Endothelial cell of umbilical vein (primary cell): ENCODE results near the gene LRRC8A.

Source experiments
- EZH2 ChIP-seq: IDR thresholded peaks from 2 replicates; pipeline ENCODE4 v1.6.1; 2012; ENCODE audit warnings: borderline replicate concordance, low read depth, mild to moderate bottlenecking, moderate library complexity, low read length, inconsistent platforms; ENCODE audit not compliant: severe bottlenecking
- FOS ChIP-seq: IDR thresholded peaks from 2 replicates; pipeline ENCODE4 v1.6.1; 2011; ENCODE audit warnings: mild to moderate bottlenecking, low read length, moderate library complexity, borderline replicate concordance; ENCODE audit not compliant: insufficient read depth
- MYC ChIP-seq: IDR thresholded peaks from one replicate; pipeline ENCODE4 v1.6.1; 2011; ENCODE audit warnings: mild to moderate bottlenecking, low read depth, low read length
- POLR2A ChIP-seq: IDR thresholded peaks from 2 replicates; pipeline ENCODE4 v1.6.1; 2012; ENCODE audit warnings: low read depth, mild to moderate bottlenecking, control low read depth, low read length
- POLR2AphosphoS5 ChIP-seq: IDR thresholded peaks from 2 replicates; pipeline ENCODE4 v1.6.1; 2012; ENCODE audit warnings: low read depth, mild to moderate bottlenecking, control low read depth, low read length, moderate library complexity; ENCODE audit not compliant: insufficient read depth
- TF ChIP-seq, protein P1 (sequence below), 2 donors: IDR thresholded peaks; 1 replicate in 1 of 2; 2 replicates in 1 of 2; pipeline ENCODE4 v1.5.1; 2011; ENCODE audit warnings: low read length in 2 of 2, mild to moderate bottlenecking in 2 of 2, moderate library complexity in 2 of 2, control low read depth in 1 of 2, inconsistent platforms in 1 of 2, low read depth in 1 of 2; ENCODE audit not compliant: insufficient read depth in 1 of 2; ENCODE audit errors: extremely low read depth in 1 of 2

DNA sequence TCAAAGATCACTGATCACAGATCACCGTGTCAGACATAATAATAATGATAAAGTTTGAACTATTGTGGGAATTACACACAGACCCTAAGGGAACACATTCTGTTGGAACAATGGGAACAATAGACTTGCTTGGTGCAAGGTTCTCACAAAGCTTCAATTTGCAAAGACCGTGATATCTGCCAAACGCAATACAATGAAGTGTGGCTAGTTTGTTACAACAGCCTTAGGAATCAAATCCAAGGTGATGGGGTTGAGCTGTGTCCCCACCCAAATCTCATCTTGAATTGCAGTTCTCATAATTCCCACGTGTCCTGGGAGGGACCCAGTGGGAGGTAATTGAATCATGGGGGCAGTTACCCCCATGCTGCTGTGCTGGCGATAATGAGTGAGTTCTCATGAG lies 21.0 kb upstream of the LRRC8A start:
- no peak for TF ChIP-seq POLR2A
- TF ChIP-seq, protein P1, sequence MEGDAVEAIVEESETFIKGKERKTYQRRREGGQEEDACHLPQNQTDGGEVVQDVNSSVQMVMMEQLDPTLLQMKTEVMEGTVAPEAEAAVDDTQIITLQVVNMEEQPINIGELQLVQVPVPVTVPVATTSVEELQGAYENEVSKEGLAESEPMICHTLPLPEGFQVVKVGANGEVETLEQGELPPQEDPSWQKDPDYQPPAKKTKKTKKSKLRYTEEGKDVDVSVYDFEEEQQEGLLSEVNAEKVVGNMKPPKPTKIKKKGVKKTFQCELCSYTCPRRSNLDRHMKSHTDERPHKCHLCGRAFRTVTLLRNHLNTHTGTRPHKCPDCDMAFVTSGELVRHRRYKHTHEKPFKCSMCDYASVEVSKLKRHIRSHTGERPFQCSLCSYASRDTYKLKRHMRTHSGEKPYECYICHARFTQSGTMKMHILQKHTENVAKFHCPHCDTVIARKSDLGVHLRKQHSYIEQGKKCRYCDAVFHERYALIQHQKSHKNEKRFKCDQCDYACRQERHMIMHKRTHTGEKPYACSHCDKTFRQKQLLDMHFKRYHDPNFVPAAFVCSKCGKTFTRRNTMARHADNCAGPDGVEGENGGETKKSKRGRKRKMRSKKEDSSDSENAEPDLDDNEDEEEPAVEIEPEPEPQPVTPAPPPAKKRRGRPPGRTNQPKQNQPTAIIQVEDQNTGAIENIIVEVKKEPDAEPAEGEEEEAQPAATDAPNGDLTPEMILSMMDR (IDR thresholded peaks at IDR 0.05; ENCODE audit: extremely low read depth in 1 of 2, insufficient read depth in 1 of 2, low read depth in 1 of 2, low read length in 2 of 2): no peak
- TF ChIP-seq POLR2AphosphoS5: no peak
- TF ChIP-seq FOS: no peak
- no peak for TF ChIP-seq EZH2
- no peak for TF ChIP-seq MYC
